SK-N-MC (cell line): Measurements from ENCODE around the gene DVL1.

Source experiments
- DNase-seq: peaks from one replicate; pipeline ENCODE4 v3.0.0-alpha.2; 2011; ENCODE audit warnings: low read depth, low spot score
- H3K27ac ChIP-seq: fragments of 200-600 bp; sonication (generic); 2 replicates; pipeline ENCODE4 v1.5.1; 2016; ENCODE audit warnings: mixed run types
- H3K36me3 ChIP-seq: fragments of 200-600 bp; sonication (generic); 2 replicates; pipeline ENCODE4 v1.6.1; 2017; ENCODE audit warnings: antibody characterized with exemption, low read length, mixed read lengths; ENCODE audit not compliant: insufficient read depth
- H3K4me3 ChIP-seq: fragments of 200-600 bp; sonication (generic); 2 replicates; pipeline ENCODE4 v1.5.1; 2016
- H3K9ac ChIP-seq: fragments of 200-600 bp; sonication (generic); 2 replicates; pipeline ENCODE4 v1.8.0; 2017; ENCODE audit warnings: mixed run types, mixed read lengths; ENCODE audit not compliant: insufficient read length
- H3K9me3 ChIP-seq: fragments of 200-600 bp; sonication (generic); 2 replicates; pipeline ENCODE4 v1.6.1; 2017; ENCODE audit warnings: low read depth, mild to moderate bottlenecking, antibody characterized with exemption, low read length, moderate library complexity, mixed read lengths
- EZH2 ChIP-seq: fragments of 200-600 bp; sonication (generic); IDR thresholded peaks from one replicate; pipeline ENCODE4 v1.6.1; 2017; ENCODE audit warnings: antibody characterized with exemption
- FOXP2 ChIP-seq: optimal IDR thresholded peaks from 2 replicates; pipeline ENCODE3; 2011; ENCODE audit warnings: mild to moderate bottlenecking, moderate library complexity; ENCODE audit not compliant: insufficient read depth; ENCODE audit errors: extremely low read length, control extremely low read depth
- POLR2AphosphoS5 ChIP-seq: IDR thresholded peaks from 2 replicates; pipeline ENCODE4 v1.6.1; 2012; ENCODE audit warnings: mild to moderate bottlenecking, low read depth, low read length, borderline replicate concordance

Gene DVL1

GRCh38 chr1:1315435-1315954, 33.7 kb downstream of the DVL1 start:
- Histone ChIP-seq H3K4me3 (no peak overlapping the region), H3K9ac (no peak overlapping the region), H3K9me3 (no peaks in the 10 kb centered on the region), H3K27ac (no peak overlapping the region), H3K36me3 (peaks cover 52% of the 10 kb centered on the region; the same call in 1 of the 2 replicates)
- TF ChIP-seq FOXP2 (no peak), EZH2 (no peak)
- DNase-seq = no peak

GRCh38 chr1:1314678-1315335, 34.4 kb downstream of the DVL1 start:
- Histone ChIP-seq H3K27ac (no peak overlapping the region), H3K36me3 (peaks cover 52% of the 10 kb centered on the region; the same call in 1 of the 2 replicates), H3K9ac (no peak overlapping the region), H3K9me3 (no peaks in the 10 kb centered on the region), H3K4me3 (no peak overlapping the region)
- TF ChIP-seq FOXP2 = no peak
- no peak for TF ChIP-seq EZH2
- TF ChIP-seq POLR2AphosphoS5 = no peak; the same call in 1 of the 2 replicates
- DNase-seq = no peak

DNA sequence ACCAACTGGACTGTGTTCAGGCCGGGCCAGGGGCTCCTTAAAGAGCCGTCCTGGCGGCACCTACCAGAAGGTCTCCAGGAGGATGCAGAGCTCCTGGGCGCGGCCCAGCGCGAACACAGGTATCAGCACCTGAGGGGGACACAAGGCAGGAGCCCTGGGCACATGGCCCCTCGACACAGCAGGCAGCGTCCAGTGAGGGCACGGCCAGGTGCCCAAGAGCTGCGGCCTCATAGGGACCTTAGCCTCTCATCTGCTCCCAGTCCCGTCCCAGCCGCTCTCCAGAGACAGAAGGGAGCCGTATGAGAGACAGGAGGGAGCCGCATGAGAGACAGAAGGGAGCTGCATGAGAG, 35.0 kb downstream of the DVL1 start:
- Histone ChIP-seq H3K27ac (no peak overlapping the region), H3K4me3 (no peak overlapping the region), H3K36me3 (peaks cover 47% of the 10 kb centered on the region; the same call in 1 of the 2 replicates), H3K9ac (no peak overlapping the region), H3K9me3 (no peaks in the 10 kb centered on the region)
- TF ChIP-seq EZH2 (no peak), FOXP2 (no peak), POLR2AphosphoS5 (no peak)
- DNase-seq = no peak

- no peak overlapping the region for H3K4me3 ChIP-seq
- TF ChIP-seq EZH2 (no peak), POLR2AphosphoS5 (peak; percentile 2; the same call in 1 of the 2 replicates)
- H3K9me3 ChIP-seq = no peaks in the 10 kb centered on the region
- no peak overlapping the region for H3K9ac ChIP-seq
- DNase-seq = no peak
- no peak overlapping the region for H3K27ac ChIP-seq
- peaks cover 44% of the 10 kb centered on the region; the same call in 1 of the 2 replicates for H3K36me3 ChIP-seq
Measured at GRCh38 chr1:1313500-1314236, 35.5 kb downstream of the DVL1 start.

DNA sequence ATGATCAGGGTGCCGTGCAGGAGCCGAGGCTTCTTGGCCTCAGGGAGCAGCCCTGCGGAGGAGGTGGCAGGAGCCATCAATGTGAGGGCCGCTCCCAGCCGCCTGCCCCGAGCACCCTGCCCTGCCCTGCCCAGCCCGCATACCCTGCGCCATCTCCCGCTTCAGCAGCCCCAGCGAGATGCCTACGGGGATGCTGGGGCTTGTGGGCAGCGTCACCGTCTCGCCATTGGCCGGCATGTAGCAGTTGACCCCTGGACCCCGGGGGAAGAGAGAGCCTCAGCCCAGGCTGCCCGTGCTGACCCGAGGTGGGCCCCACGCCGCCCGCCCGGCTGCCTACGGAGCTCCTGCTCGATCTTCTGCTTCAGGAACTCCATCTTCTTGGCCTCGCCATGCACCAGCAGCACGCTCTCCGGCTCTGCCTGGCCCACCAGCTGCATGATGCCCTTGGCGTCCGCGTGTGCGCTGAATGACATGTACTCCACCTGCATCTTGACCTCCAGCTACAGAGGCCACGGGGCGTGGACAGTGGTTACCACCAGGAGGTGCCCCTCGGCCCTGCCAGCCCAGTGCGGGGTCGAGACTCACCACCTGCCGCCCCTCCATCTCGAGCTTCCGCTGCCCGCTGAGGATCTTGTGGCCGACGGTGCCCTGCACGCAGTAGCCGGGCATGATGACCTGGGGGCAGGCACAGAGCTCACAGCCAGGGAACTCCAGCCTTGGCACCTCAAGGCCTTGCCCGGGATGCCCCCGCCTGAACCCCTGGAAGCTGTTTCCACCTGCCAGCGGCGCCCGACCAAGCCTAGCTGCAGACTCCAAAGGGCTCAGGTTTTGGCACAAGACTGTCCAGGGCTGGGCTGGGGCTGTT, 36.5 kb downstream of the DVL1 start:
- no peaks in the 10 kb centered on the region for H3K9me3 ChIP-seq
- TF ChIP-seq POLR2AphosphoS5 (peak; percentile 3; the same call in 1 of the 2 replicates), EZH2 (no peak)
- DNase-seq = no peak
- peaks cover 38% of the 10 kb centered on the region; the same call in 1 of the 2 replicates for H3K36me3 ChIP-seq
- no peak overlapping the region for H3K27ac ChIP-seq
- no peak overlapping the region for H3K4me3 ChIP-seq
- no peak overlapping the region for H3K9ac ChIP-seq

DNA sequence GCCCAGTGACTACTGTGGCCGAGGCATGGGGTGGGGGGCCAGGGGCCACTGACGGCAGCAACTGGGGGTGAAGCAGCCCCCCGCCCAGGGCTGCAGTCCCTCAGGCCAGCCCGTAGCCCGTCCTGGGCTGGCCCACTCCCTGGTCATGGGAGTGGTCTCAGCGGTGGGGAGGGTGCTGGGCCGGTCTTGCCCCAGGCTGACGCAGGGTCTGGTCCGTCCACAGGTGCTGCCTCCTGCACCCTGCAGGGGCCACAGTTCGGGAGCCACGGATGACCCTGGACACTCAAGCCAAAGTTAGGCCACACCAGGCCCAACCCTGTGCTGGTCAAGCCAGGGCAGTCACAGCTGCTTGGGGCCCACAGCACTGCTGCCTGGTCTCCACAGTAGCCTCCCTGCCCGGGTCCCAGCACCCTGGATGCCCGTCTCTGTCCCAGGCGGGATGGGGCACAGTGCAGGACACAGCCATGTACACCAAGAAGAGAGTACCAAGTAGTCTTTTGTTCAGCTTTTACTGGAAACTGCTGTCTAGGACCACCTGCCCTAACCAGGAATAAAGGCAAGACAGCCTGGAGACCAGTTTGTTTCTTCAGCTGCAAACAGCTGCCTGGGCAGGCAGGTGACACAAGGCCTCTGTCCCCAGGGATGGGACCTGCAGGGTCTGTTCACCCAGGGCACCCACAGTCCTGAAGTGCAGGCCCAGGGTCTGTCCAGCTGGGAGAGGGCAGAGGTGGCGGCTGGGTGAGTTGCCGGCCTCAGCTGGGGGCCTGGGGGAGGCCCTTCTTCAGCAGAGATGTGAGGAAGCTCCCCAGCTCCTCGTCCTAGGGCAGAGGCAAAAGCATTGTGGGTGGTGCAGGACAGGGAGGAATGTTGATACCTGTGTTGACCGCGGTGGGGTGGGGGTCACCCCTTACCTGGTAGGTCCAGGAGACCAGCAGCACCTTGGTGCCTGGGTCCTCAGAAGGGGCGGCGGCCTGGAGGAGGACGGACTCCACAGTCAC, 37.8 kb downstream of the DVL1 start:
- no peak for DNase-seq
- TF ChIP-seq EZH2 (no peak), POLR2AphosphoS5 (peak; percentile 55; the same call in 1 of the 2 replicates), FOXP2 (no peak)
- H3K4me3 ChIP-seq = no peak overlapping the region
- no peak overlapping the region for H3K27ac ChIP-seq
- H3K9ac ChIP-seq = no peak overlapping the region
- H3K9me3 ChIP-seq = no peaks in the 10 kb centered on the region
- H3K36me3 ChIP-seq = peaks cover 38% of the 10 kb centered on the region; the same call in 1 of the 2 replicates

- DNase-seq = no peak
- Histone ChIP-seq H3K4me3 (no peak overlapping the region), H3K27ac (no peak overlapping the region), H3K9ac (no peak overlapping the region), H3K36me3 (peaks cover 38% of the 10 kb centered on the region; the same call in 1 of the 2 replicates), H3K9me3 (no peaks in the 10 kb centered on the region)
- TF ChIP-seq FOXP2 (no peak), POLR2AphosphoS5 (no peak), EZH2 (no peak)
Measured at GRCh38 chr1:1310476-1311053, 38.7 kb downstream of the DVL1 start.
